Loucy (cell line): ENCODE results near the gene CXorf49B.
"Not testable (repeated sequence)": the region's sequence is repeated elsewhere in the genome, so short reads cannot be mapped to it uniquely, and the experiment has no call there.

Source experiments
- CTCF ChIP-seq: fragments of 200-600 bp; sonication (generic); conservative IDR thresholded peaks from 2 replicates; pipeline ENCODE4 v1.5.1; 2014; ENCODE audit warnings: mild to moderate bottlenecking, antibody characterized with exemption, low read length
- EZH2phosphoT487 ChIP-seq: fragments of 200-600 bp; IDR thresholded peaks from 2 replicates; pipeline ENCODE4 v1.6.1; 2018; ENCODE audit warnings: antibody characterized with exemption, mild to moderate bottlenecking, moderate library complexity, borderline replicate concordance

GRCh38 chrX:71778322-71778721 lies 15.2 kb downstream of the CXorf49B start:
- TF ChIP-seq CTCF, EZH2phosphoT487: not testable (repeated sequence)
